GM12801 (cell line): ENCODE measurements around the gene PRR15L.

Experiments
- CTCF ChIP-seq: IDR thresholded peaks from one replicate; pipeline ENCODE4 v1.5.1; 2011; ENCODE audit warnings: control low read depth; ENCODE audit not compliant: insufficient read length; ENCODE audit errors: extremely low read depth

Gene PRR15L

GRCh38 chr17:47913050-47913449, 44.6 kb downstream of the PRR15L start:
- no peak for TF ChIP-seq CTCF

- TF ChIP-seq CTCF, result no peak
Observed at GRCh38 chr17:47907932-47908562, 49.6 kb downstream of the PRR15L start.

GRCh38 chr17:47906443-47906842, 51.2 kb downstream of the PRR15L start:
- TF ChIP-seq CTCF, result no peak

DNA sequence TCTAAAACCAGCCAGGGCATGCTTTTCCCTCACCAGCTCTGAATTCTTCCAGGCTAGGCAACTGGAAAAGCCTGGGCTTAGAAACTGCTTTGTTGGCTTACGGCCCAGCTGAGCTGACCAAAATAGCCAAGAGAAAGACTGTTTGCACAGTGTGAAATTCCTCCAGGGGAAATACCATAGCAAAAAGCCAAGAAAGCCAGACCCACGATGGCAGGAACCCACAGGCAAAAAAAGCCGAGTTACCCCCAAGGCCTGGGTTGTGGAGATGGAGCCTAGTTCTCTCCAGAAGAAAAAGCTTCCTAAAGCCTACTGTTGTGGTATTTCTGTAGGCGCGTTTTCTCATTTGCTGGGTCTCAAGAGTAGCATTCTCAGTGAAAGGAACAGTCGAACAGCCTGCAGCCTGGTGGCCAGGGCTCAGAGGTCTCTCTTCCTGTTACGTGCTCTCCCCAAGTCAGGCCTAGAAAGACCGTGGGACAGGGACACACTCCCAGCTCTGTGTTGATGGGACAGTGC, 52.4 kb downstream of the PRR15L start:
- TF ChIP-seq CTCF, result no peak

DNA sequence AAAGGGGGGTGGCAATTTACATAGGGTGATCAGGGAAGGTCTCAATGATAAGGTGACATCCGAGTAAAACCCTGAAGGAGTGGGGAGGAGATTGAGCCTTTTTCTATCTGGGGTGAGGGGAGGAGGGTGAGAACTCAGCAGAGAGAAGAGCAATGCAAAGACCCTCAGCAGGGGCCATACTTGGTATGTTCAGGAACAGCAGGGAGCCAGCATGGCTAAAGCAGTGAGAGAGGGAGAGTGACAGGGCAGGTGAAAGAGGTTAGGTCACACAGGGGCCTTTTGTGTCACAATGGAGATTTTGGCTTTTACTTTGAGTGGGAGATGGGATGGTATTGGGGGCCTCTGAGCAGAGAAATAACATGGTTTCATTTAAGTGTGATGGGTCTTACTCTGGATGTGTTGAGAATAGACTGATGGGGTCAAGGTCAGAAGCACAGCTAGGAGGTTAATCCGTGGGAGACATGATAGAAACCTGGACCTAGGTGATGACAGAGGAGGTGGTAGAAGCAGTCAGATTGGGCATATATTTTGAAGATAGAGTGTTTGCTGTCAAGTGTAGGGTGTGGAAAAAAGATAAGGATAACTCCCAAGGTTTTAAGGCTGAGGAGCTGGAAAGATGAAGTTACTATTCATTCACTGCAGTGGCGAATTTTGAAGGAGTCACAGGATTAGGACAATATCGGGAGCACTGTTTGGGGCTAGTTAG, 55.5 kb downstream of the PRR15L start:
- no peak for TF ChIP-seq CTCF
